ENCODE results near the gene SEMA3D.

SEMA3D gene

GRCh38 chr7:85186521-85187241, at the start of gene SEMA3D:
Gene SEMA3D, minus strand, starts transcription at chr7:85187056. Its CDS starts 65,165 bp downstream, at chr7:85121891.
- DNase-seq: peak; percentile 73

- no peak for DNase-seq
Measured at GRCh38 chr7:85234730-85235129, 47.9 kb upstream of the SEMA3D start.

GRCh38 chr7:85232068-85232467, 45.2 kb upstream of the SEMA3D start:
- DNase-seq: no peak

- DNase-seq: no peak
Measured at GRCh38 chr7:85230623-85231022, 43.8 kb upstream of the SEMA3D start.

- no peak for DNase-seq
Measured at GRCh38 chr7:85229544-85229943, 42.7 kb upstream of the SEMA3D start.

GRCh38 chr7:85226361-85227085, 39.7 kb upstream of the SEMA3D start:
- no peak for DNase-seq

- no peak for DNase-seq
Measured at GRCh38 chr7:85224171-85224570, 37.3 kb upstream of the SEMA3D start.

GRCh38 chr7:85222522-85222921, 35.7 kb upstream of the SEMA3D start:
- no peak for DNase-seq

- no peak for DNase-seq
Measured at GRCh38 chr7:85221796-85222195, 34.9 kb upstream of the SEMA3D start.

- DNase-seq: no peak
Measured at GRCh38 chr7:85220651-85221050, 33.8 kb upstream of the SEMA3D start.

- no peak for DNase-seq
Measured at GRCh38 chr7:85220023-85220422, 33.2 kb upstream of the SEMA3D start.

GRCh38 chr7:85217085-85217484, 30.2 kb upstream of the SEMA3D start:
- DNase-seq: no peak

- DNase-seq: no peak
Measured at GRCh38 chr7:85215098-85215497, 28.2 kb upstream of the SEMA3D start.

GRCh38 chr7:85213500-85213899, 26.6 kb upstream of the SEMA3D start:
- no peak for DNase-seq

- DNase-seq: no peak
Measured at GRCh38 chr7:85205754-85206153, 18.9 kb upstream of the SEMA3D start.

GRCh38 chr7:85204496-85204895, 17.6 kb upstream of the SEMA3D start:
- no peak for DNase-seq

- no peak for DNase-seq
Measured at GRCh38 chr7:85204061-85204460, 17.2 kb upstream of the SEMA3D start.

- no peak for DNase-seq
Measured at GRCh38 chr7:85201209-85201608, 14.4 kb upstream of the SEMA3D start.

- no peak for DNase-seq
Measured at GRCh38 chr7:85196696-85197095, 9.8 kb upstream of the SEMA3D start.

- peak; percentile 23 for DNase-seq
Measured at GRCh38 chr7:85191383-85191782, 4.5 kb upstream of the SEMA3D start.

GRCh38 chr7:85186083-85186520, 754 bp downstream of the SEMA3D start:
- DNase-seq: peak; percentile 67

- peak; percentile 68 for DNase-seq
Measured at GRCh38 chr7:85185424-85186082, 1.3 kb downstream of the SEMA3D start.

- peak; percentile 17 for DNase-seq
Measured at GRCh38 chr7:85184599-85185423, 2.0 kb downstream of the SEMA3D start.

Measured in NCI-H748 treated with DMSO at 0.1 percent for 48 hours (cell line).